GM15510 (cell line): ENCODE measurements around the gene BNC1.

Experiments
- POLR2A ChIP-seq: IDR thresholded peaks from 3 replicates; pipeline ENCODE4 v1.6.1; 2011; ENCODE audit warnings: borderline replicate concordance; ENCODE audit not compliant: insufficient read length; ENCODE audit errors: extremely low read depth

The BNC1 gene

DNA sequence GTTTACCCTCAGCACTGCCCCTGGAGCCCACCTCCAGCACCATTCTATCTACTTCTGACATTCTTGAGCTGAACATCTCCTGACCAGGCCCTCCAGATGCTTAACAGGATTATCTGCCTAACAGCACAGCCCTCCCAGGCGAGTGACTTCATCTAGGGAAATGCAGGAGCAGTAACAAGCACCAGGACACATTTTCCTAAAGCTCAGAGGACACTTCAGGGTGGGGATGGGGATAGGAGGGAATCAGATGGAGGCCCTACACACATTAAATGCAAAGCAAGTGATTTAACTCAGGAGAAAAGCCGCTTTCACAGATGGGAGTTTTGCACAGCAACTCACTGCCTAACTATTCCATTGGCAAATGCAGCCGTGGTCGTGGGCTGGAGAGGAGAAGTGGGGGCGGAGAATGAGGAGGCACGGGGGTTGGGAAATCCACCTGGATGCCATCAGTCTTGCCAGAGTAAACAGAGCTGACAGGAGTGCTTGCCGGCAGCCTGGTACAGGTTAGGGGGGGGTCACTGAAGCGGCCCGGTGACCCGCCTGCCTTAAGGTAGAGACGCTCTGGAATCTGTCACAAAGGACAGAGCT, 21.3 kb upstream of the BNC1 start:
- TF ChIP-seq POLR2A = no peak

DNA sequence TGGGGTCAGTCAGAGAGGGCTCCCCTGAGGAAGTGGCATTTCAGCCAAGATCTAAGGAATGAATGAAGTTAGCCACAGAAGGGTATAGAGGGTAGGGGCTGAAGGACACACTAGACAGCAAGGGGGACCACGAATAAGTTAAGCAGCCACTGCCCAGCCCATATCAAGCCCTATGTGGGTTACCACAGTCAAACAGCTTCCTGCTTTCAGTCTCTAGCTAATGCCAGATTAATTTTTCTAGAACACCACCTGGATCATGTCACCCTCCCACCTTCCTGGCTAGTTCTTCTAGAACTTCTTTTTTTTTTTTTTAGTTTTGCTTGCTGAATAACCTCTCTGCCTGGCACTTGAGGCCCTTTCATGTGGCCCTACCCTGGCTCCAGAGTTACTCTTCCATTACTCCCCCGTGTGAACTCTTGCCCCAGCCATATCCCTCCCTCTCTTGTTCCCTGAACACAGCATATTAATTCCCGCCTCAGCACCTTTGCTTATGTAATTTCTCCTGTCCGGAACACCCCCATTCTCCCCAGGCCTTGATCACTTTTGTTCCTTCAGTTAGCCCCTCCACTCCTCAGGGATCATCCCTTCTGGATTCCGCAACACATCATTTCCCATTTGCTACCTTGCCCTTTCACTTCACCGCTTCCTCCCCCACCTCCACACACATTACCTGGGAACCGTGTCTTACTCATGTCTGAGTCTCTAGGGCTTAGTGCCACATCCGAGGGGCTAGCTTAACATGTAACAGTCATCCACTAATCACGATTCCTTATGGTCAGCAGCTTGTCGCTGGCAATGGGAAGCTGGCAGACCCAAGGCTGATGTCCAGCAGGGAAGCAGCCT, 20.6 kb upstream of the BNC1 start:
- no peak for TF ChIP-seq POLR2A

DNA sequence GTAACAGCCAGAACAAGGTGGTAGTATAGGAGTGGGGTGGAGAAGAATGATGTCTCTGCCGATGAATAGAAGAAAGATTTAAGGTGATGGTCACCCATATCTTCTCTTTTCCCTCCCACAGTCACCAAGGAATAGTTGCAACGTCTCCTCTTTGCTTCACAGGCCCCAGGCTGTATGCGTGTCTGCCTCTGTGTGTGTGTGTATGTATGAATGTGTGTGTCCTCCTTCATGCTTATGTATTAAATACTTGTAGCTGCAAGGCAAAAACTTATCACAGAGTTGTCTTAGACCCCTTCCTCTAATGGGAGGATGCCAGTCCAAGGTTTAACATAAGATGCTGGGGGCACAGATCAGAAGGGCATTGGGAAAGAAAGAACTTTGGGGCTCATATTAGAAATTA, 19.1 kb upstream of the BNC1 start:
- no peak for TF ChIP-seq POLR2A

DNA sequence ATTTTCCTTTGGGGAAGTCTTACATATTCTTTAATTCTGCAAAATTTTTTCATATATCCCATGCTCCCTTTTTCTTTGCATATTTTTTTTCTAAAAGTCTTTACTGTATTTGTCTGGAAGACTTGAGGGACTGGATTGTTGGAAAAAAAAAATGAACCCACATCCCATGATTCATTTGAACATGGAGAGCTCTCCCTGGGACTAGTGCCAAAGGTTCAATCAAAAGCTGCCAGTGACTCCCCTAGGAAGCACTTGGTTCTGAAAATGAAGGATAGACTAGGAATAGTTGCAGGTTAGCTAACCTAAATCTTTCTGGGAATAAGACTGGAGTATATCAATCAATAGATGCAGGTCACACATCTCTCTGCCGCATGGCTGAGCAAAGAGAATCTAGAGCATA, 16.4 kb upstream of the BNC1 start:
- no peak for TF ChIP-seq POLR2A

DNA sequence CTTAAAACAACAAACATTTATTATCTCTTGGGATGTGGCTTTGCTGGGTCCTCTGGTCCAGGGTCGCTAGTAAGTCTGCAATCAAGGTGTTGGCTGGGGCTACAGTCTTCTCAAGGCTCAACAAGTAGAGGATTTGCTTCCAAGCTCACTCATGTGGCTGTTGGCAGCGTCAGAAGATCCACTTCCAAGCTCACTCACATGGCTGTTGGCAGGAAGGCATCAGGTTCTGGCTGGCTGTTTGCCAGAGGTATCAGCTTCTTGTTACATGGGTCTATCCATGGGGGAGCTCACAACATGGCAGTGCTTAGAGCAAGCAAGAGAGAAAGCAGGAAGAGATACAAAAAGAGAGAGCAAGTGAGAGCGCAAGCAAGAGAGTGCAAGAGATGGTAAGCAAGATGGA, 15.0 kb upstream of the BNC1 start:
- no peak for TF ChIP-seq POLR2A

DNA sequence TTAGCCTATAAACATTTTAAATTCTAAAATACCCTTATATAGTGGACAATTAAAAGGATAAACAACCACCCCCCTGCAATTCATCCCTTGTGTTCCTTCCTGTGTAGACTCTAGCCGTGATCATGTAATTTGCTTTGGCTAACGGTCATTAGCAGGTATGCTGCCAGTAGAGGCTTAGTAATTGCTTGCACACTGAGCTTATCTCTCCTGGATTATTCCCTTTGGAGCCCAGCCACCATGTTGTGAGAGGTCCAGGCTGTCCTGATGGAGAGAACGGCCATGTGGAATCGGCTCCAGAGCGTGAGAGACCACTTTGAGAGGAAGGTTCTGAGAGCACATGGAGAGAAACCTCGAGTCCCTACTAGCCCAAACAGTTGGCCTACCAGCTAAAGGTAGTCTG, 11.0 kb upstream of the BNC1 start:
- no peak for TF ChIP-seq POLR2A

DNA sequence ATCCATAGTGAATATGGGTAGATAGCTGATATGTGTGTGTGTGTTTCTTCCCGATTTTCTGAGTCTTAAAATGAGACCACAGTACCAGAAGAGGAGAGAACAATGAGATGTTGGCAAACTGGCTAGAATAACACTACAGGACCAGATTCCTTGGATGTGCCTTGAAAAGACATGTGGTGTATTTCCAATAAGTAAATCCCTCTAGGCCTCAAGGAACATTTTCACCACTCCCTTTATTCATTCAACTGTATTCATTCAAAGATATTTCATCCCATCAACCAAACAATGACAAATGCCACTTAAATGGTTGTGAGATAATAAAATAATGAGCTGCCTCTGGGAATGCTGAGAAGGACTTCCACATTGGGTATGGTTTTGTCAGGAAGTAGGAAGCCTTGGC, 8.7 kb upstream of the BNC1 start:
- no peak for TF ChIP-seq POLR2A

DNA sequence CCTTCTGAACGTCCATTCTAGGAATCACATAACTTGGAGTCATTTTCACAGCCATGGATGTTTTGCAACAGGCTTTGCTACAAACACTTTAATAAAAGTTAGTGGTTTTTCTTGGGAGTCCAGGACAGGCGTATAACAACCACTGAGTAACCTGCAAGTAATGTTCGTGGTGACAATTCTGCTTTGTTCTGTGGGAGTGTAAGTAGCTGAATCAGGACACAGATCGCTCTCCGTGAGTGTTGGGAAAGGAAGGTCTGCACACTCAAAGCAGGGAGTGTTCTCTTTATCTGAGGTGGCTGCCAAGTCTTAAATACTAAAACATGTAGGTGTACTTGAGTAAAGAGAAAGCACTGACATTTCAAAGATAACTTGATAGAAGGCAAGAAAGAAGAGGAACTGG, 7.9 kb upstream of the BNC1 start:
- TF ChIP-seq POLR2A = no peak

DNA sequence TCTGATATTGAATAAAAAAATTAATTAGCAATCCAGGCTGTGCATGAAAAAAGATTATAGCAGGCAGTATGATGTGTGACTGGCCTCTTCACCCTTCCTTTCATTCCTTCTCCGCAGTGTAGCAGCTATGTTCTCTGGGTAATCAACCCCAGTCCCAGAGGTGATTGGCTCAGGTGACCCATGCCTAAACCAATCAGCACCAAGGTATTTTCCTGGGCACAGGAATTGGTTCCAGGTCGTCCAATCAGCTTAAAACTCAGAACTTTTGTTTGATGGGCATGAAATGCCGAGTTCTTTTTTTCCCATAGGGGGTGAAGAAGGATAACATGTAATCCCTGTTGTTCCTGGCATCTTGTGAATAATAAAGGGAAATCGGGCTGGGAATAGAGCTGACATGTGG, 5.8 kb upstream of the BNC1 start:
- no peak for TF ChIP-seq POLR2A

DNA sequence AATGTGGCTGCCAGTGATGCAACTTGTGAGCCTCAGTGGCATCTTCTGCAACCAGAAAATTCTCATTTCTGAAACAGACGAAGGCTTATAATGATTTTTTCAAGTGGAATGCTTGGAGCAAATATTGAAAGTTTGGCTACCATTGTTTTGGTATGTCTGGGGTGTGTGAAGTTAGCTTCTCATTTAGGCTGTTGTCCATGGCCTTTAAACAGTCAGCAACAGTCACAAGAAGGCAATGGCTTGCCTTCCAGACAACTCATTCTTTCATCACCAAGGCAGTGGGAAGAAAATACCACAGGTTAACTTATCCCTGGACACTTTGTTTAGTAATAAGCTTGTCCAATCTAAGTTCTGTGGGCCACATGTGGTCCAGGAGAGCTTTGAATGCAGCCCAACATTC, 4.7 kb upstream of the BNC1 start:
- TF ChIP-seq POLR2A = no peak

DNA sequence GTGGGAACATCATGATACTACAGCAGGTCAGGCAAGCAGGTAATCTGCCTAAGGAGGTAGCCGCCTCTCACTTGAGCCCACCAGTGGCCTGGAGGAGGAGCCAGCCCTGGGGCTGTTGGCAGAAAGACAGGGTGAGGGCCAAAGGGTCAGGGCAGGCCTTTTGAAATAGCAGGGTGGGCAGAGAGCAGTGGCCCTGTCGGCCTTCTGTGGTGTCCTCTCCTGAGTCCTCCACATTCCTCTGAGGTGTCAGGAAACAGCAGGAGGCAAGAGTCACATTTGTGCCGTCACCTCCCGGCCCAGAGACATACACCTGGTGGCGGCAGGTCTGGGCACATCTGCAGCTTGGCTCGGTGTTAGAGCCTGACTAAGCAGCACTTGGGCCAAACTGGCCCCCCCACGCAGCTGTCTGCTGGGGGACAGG, 3.9 kb upstream of the BNC1 start:
- TF ChIP-seq POLR2A = no peak

DNA sequence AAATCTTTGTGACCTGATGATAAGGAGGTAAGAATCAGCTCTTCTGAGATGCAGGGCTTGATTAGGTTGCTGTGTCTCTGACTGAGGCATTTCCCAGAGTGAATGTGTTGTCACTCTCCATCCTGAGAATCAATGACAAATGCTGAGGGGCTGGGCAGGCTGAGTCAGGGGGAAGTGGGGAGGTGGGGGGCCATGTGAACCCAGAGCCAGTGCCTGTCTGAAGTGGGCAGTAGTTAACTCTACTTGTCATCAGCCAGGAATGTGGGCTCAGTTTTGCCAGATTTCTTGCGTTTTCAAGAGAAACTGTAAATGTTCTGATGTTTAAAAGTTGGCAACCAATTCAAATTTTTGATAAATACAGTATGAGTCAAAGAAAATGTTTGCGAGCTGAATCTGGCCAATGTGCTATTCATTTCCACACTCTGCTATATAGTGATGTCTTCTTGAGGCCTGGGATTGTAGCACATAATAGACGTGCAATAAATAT, 3.1 kb upstream of the BNC1 start:
- TF ChIP-seq POLR2A = no peak

DNA sequence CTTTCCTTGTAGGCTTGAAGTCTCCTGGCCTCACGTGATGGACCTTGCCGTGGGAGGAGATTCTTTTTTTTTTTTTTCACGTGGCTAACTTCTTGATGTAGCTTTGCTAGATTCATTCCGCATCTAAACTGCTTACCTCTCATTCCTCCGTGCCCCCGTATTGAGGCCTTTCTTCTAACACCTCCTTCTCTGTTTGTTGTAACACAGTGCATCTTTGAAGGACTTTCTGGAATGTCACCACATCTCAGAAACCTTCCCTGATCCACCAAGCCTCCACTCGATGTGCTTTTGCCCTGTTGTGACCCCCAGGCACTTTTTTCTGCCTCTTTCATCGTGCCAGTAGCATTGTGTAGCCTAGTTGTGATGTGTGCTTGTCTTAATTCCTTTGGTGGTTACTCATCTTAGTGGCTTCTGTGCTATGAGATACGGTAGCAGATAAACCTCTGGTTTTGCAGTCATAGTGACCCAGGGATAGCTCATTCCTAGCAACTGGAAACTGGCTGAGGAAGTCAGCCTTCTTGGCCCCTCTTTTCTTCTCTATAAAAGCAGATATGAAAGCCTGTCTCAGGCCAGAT, 1.6 kb upstream of the BNC1 start:
- no peak for TF ChIP-seq POLR2A

DNA sequence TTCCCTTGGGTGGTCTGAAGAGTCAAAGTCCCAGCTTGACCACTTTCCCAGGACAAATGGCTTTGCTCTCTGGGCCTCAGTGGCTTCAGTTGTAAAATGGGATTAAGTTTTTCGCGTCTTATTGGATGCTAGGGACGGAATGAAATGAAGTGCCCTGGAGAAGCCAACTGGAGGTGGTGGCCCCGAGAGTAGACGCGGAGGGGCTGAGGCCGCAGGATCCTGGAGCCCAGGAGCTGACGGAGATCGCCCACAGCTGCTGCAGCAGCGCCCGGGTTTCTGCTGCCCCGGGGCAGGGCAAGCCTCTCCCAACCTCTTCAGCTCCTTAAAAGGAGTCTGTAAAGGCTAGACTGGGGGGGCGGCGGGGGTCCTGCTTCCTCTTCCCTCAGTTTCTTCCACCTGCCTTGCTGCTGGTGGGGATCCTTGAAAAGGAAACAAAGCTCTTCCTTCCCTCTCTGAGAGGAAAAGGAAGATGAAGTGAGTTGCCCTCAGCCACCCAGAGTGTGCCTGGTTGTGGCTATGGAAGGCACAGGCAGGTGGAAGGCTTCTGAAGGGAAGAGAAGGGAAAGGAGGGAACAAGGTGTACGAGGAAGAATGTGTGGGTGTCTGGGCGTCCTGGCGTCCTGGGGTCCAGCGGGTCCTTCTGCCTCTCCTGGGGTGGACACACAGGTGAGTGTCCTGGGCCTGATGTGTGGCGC, 967 bp upstream of the BNC1 start:
- no peak for TF ChIP-seq POLR2A

DNA sequence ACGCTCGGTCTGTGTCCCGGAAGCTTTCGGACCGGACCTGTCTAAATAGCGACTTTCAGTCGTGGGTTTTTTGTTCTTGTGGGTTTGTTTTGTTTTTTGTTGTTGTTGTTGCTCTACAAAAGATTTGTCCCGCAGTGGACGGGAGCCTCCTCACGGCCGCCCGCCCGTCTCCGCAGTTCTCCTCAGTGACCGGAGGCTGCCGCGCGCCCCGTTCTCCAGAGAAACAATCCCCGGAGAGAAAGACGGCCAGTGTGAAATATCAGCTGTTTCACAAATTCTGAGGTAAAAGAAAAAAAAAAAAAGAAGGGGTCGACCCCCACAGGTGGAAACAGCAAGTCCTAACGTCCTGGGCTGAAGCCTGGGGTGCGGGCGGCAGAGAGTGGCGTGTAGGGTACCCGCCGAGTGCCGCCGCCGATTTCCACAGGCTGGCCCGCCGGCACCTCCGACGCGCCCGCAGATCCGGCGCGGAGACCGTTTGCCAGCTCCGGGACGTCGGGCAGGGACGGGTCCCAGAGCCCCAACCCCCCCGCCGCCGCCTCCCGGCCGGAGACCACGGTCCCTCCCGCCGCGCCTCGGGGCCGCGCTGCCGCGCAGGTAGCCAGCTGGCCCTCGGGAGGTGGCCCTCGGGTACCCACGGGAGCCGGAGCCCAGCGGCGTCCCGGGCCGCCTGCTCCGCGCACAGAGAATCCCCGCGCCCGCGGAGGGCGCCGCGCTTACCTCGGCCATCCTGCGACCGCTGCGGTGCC, 478 bp downstream of the BNC1 start:
- no peak for TF ChIP-seq POLR2A

DNA sequence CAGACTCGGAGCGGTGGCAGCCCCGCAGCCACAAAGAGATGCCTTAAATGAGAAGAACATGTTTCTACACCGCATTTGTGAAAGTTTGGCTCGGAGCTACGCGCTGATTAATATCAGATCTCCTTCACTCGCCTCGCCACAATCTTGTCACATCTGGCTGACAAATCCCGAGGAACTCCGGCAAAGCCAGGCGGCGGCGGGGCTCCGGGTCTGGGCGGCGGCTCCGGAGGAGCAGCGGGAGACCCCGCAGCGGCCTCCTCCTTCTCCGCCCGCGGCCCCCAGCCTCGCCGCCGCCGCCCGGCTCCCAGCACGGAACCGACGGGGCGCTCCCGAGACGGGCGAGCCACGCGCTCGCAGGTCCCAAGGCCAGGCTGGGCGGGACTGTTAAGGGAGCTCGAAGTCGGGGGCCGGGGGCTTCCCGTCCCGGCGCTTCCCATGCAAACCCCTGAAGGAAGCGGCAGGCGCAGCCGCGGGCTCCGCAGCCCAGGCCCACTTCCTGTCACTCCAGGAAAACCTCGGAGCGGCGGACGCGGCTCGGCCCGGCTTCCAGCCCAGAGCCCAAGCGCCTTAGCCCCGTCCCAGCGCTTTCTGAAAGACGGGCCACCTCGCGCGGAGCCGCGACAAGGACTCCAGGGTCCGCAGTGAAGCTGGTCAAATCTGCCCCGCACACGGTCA, 1.2 kb downstream of the BNC1 start:
- TF ChIP-seq POLR2A = no peak
